Retinal pigment epithelial cell (primary cell): Measurements from ENCODE around the gene OCSTAMP.

ENCODE experiments used
- DNase-seq: peaks from one replicate; pipeline ENCODE4 v3.0.0-alpha.2; 2010; ENCODE audit warnings: low read depth
- H3K4me3 ChIP-seq: 2 replicates; pipeline ENCODE4 v1.5.1; 2011; ENCODE audit warnings: mild to moderate bottlenecking, low read length, control low read depth, moderate library complexity
- TF ChIP-seq, protein P1 (sequence below): conservative IDR thresholded peaks from 2 replicates; pipeline ENCODE4 v1.5.1; 2011; ENCODE audit warnings: low read depth, low read length, control low read depth, inconsistent platforms

The OCSTAMP gene

GRCh38 chr20:46562009-46562372, 11.5 kb upstream of the OCSTAMP start:
- TF ChIP-seq, protein P1, sequence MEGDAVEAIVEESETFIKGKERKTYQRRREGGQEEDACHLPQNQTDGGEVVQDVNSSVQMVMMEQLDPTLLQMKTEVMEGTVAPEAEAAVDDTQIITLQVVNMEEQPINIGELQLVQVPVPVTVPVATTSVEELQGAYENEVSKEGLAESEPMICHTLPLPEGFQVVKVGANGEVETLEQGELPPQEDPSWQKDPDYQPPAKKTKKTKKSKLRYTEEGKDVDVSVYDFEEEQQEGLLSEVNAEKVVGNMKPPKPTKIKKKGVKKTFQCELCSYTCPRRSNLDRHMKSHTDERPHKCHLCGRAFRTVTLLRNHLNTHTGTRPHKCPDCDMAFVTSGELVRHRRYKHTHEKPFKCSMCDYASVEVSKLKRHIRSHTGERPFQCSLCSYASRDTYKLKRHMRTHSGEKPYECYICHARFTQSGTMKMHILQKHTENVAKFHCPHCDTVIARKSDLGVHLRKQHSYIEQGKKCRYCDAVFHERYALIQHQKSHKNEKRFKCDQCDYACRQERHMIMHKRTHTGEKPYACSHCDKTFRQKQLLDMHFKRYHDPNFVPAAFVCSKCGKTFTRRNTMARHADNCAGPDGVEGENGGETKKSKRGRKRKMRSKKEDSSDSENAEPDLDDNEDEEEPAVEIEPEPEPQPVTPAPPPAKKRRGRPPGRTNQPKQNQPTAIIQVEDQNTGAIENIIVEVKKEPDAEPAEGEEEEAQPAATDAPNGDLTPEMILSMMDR: no peak
- DNase-seq: no peak
- H3K4me3 ChIP-seq: peak overlapping the region; percentile 34

- no peak for DNase-seq
- H3K4me3 ChIP-seq: no peak overlapping the region
- TF ChIP-seq, protein P1: peak; percentile 9
These were observed 9.4 kb upstream of the OCSTAMP start for GRCh38 chr20:46559685-46560440.

GRCh38 chr20:46559001-46559400, 8.5 kb upstream of the OCSTAMP start:
- TF ChIP-seq, protein P1: no peak
- DNase-seq: no peak
- H3K4me3 ChIP-seq: no peak overlapping the region

DNA sequence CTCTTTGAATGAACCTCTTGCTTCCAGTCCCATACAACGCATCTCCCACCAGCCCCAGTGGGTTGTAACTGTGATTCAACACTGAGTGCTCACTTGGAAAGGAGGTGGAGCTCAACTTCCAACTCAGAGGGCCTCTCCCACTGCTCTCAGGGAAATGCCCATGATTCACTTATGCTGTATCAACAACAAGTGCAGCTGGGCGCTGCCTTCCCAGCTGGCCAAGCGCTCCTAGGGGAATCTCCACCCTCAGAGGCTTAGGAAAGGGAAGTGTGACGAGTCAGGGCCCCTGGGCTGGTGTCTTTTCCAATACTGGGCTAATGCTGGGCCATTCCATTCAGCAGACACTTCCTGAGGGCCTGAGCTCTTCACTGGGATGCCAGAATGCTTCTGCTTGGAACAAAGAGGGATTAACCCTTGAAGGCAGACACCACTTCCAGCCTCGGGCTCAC, 8.1 kb upstream of the OCSTAMP start:
- H3K4me3 ChIP-seq: no peak overlapping the region
- peak; percentile 55 for DNase-seq
- TF ChIP-seq, protein P1: no peak

GRCh38 chr20:46557231-46557956, 6.9 kb upstream of the OCSTAMP start:
- TF ChIP-seq, protein P1: no peak
- DNase-seq: no peak
- H3K4me3 ChIP-seq: no peak overlapping the region

- no peak for DNase-seq
- no peak overlapping the region for H3K4me3 ChIP-seq
- TF ChIP-seq, protein P1: no peak
These were observed 5.0 kb upstream of the OCSTAMP start for GRCh38 chr20:46555370-46555956.
